HG03565 (cell line): ENCODE measurements around the gene KSR1.

ENCODE experiments used
- ATAC-seq: cut with Tn5 transposase; IDR thresholded peaks from one replicate; pipeline ENCODE4 v1.9.1; 2021; ENCODE audit warnings: mild to moderate bottlenecking, moderate library complexity; ENCODE audit not compliant: unreplicated experiment

Gene KSR1

GRCh38 chr17:27547301-27547683, 91.0 kb downstream of the KSR1 start:
- ATAC-seq: no peak

- no peak for ATAC-seq
Observed at GRCh38 chr17:27548369-27548768, 92.1 kb downstream of the KSR1 start.

GRCh38 chr17:27549251-27549893, 93.1 kb downstream of the KSR1 start:
- ATAC-seq: no peak

DNA sequence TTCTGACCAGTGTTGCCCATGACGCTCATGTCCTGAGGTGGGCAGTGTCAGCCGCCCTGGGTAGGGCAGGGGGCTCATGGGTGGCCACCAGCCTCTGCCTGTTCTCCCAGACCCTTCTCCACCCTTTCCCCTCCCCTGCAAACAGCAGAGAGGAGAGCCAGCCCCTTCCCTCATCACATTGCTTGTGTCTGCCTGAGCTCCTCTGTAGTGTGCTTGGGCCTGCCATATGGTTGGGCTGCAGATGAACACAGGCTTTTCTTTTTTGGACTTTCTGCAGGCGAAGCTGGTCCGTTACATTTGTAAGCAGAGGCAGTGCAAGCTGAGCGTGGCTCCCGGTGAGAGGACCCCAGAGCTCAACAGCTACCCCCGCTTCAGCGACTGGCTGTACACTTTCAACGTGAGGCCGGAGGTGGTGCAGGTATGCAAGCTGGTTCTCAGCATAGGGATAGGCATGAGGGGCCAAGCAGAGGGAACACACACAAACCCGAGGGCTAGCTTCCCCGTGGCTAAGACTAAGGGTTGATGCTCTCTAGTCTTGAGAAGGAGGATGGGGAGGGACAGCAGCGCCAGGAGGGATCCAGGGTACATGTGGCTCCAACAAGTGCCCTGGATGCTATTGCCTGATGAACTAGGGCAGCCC, 94.2 kb downstream of the KSR1 start:
- ATAC-seq: no peak

DNA sequence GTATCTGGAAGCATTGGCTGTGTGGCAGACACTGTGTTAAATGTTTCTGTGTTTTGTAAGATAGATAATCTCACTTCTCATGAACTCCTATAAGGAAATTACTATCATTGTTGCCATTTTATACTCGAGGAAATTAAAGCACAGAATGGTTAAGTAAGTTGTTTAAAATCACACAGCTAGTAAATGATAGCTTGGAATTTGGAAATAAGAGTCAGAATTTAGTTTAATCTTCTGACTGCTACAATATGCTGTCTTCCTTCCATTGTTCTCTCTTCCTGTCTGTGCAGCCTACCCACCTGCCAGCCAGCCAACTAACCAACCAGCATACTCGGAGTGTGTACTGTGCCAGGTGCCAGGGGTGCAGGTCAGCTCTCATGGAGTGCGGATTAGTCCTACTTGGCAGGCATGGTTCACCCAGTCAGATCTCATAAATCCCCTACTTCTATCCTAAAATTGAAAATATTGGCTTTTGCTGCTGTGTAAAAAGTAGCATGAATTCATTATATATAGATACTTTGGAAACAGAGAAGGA, 94.8 kb downstream of the KSR1 start:
- ATAC-seq: no peak

DNA sequence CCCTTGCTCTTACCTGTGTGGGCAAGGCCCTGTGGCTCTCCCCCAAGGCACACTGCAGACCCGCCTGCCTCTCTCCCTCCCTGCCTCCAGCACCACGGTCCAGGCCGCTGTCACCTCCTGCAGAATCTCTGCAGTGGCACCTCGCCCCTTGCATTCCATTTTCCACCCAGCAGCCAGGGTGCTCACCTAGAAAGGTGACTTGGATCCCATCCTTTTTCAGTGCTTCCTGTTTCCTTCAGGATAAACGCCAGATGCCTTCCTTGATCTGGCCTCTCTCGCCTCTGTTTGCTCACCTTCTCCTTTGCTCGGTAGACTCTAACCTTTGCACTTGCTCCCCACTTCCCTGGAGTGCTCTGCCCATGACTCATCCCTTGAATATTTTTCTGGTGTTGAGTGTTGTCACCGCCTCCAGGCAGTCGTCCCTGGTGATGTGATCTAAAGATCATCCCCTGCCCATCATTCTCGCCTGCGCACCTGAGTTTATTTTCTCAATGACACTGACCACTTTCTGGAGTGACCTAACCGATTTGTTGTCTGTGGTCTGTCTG, 95.5 kb downstream of the KSR1 start:
- ATAC-seq: no peak

- no peak for ATAC-seq
Observed at GRCh38 chr17:27552276-27552732, 96.1 kb downstream of the KSR1 start.

- no peak for ATAC-seq
Observed at GRCh38 chr17:27553019-27553511, 96.8 kb downstream of the KSR1 start.

DNA sequence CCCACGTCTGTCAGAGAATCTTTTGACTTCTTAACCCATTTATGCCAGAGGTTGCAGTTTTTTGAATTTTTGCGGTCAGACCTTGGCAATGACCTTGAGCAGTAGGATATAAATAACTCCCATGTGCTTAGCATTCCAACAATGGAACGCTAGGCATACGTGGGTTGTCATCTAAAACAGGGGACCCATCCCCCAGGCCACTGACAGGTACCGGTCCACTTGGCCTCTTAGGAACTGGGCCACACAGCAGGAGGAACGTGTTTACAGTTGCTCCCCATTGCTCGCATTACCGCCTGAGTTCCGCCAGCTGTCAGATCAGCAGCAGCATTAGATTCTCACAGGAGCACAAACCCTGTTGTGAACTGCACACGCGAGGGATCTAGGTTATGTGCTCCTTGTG, 97.9 kb downstream of the KSR1 start:
- no peak for ATAC-seq

DNA sequence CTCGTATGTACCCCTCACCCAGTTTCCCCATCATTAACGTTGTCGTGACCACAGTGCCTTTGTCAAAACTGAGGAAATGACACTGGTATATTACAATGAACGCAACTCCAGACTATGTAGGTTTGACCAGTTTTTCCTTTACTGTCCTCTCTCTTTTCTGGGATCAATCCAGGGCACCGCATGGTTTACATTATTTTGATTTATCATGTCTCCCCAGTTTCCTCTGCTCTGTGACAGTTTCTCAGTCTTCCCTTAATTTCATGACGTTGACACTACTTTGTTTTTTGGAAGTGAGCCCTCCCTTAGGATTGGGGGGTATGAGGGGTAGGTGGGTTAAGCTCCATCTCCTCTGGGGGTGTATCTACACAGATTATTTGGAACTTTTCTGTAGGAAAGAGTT, 98.7 kb downstream of the KSR1 start:
- ATAC-seq: no peak

DNA sequence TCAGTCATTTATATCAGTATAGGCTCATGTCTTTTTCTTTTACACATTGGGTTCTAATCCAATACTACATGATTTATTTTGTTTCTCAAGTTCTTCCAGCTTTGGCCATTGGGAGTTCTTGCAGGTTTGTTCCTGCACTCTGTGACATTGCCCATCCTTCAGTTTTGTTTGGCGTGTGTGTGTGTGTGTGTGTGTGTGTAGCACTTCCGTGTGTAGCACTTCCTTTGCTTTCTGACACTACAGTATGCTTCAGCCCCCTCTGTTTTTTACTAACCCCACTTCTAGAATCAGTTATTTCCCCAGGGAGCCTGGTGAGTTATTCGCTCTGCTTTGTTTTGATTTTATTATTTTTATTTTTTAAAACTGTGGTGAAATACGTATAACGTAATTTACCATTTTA, 99.1 kb downstream of the KSR1 start:
- no peak for ATAC-seq

DNA sequence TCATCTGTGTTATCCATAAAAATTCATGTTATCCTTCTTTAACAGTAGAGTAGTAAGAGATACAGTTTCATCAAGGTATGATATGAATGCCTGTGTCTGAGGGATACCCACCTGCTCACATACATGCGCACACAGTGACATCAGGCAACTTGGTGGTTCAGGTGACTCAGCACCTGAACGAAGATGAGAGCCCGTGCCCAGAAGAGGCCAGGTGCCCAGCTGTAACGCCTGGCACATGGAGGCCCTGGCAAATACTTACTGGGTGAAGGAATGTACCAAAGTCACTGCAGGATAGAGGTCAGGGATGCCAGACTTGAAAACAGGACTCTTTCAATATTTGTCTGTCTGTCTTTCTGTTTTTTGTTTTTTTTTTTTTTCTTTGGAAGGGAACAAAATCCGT, 102.1 kb downstream of the KSR1 start:
- no peak for ATAC-seq

GRCh38 chr17:27558842-27559505, 102.7 kb downstream of the KSR1 start:
- no peak for ATAC-seq

DNA sequence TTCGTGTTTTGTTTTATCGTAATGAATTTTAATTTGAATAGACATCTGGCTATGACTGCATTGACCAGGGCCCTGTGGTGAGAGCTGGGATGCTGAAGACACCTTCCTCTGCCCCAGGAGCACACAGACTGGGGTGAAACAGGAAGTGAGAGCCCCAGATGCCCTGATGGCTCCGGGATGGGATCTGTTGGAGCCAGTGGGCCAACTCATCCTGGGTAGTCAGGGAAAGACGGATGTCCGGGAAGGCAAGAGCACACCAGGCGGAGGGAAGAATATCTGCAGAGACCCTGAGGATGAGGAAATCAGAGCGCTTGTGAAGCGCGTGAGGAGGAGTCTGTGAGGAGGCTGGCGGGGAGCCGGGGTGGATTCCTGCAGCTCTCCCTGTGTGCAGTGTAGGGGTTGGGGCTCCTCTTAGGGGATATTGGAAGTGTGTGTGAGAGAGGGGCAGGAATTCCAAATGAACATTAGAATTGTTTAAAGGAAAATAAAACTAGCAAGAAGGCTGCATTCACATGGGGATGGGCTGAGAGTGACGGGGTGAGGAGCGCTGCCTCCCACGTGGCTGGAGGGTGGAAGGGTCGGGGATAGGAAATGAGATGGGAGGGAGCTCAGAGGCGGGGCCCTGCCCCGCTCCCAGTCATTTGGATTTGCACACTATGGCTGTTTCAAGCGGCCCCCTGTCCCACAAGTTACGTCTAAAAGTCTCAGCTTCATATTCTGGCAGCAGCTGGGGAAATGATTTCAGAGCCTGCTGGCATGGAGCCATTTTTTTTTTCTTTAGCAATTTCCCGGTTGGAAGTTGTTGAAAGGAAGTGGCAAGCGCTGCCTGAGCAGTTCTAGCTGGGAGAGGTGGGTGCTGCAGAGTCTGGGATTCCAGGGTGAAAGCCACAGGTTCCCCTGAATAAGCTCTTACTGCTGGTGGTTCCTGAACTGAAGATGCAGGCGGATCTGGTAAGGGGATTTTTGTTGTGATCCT, 103.5 kb downstream of the KSR1 start:
- no peak for ATAC-seq

DNA sequence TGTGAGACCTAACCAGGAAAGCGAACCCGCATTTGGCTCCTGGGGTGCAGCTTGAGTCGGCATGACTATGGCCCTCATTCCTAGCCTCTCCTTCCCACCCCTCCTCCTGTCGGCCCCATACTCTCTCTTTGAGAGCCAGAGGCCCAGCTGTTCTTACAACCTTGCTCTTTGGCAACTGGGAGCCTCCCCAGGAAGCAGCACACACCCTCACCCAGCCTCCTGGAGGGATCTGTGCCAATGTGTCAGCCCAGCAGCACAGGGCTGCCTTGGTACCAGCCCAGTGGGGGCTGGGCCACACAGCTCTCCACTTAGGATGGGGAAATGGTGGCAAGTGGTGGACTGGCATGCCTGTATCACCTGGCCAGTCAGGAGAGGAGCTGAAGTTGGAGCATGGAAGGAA, 104.4 kb downstream of the KSR1 start:
- no peak for ATAC-seq

- ATAC-seq: no peak
Observed at GRCh38 chr17:27562777-27563455, 106.7 kb downstream of the KSR1 start.

DNA sequence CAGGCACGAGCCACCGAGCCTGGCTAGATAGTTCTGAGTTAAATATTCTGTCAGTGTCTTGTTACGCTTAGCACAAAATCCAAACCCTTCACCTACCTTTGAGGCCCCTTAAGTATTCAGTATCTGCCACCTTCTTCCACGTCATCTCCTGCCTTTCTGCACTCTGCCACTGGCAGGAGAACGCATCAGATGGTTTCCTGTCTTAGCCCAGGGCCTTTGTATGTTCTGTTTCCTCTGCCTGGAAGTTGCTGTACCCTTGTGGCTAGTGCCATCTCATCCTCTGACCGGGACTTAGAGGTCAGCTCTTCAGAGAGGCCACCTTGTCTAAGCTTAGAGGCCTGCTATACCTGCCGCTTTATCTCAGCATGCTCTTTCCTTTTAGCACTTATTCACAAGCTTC, 107.3 kb downstream of the KSR1 start:
- ATAC-seq: no peak

- no peak for ATAC-seq
Observed at GRCh38 chr17:27564463-27564862, 108.2 kb downstream of the KSR1 start.

DNA sequence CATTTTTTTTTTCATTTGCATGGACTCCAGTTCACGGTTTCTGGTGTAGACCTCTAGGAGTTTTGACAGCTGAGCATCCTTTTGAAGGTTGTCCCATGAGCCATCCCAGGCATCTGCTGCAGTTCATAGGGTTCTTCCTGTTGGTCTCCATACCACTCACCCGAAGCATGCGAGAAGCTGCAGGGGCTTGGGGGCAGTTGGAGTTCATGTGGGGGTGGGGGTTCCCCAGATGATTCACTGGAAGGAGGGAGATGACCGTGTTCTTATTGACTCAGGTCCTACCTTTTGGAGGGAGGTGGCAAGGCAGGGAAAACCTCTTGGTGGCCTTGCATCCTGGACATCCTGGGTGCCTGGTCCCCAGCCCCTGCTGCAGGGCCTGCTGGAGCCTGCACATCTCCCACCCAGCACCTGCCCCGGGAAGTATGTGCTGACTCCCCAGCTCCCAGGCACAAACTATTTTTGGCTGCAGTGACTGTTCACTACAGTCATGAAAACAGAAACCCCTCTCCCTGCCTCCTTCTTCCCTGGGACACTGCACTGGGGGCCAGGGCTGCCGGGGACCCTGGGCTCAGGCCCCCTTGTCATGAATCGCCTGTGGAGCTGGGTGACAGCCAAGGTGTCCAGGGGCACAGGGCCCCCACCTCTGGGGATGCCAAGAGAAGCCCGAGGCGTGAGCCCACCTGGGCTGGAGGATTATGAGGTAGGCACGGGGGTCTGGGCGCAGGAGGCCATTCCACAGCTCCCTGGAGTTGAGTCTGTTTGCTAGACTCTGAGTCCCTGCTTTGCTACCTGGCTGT, 109.8 kb downstream of the KSR1 start:
- no peak for ATAC-seq
